GM13977 (cell line): Measurements from ENCODE around the gene FOXO3.

Source experiments
- DNase-seq: peaks from one replicate; pipeline ENCODE4 v3.0.0; 2012; ENCODE audit warnings: low spot score
- in situ Hi-C: fragments of 300-500 bp; cut with MboI; formaldehyde crosslinking; loops from one replicate; pipeline ENCODE4 v1.12.0; 2022; ENCODE audit warnings: low sequenced_read_pairs, low pct_unique_long_range_greater_than_20kb, mixed read lengths, inconsistent platforms; ENCODE audit not compliant: unreplicated experiment
- TF ChIP-seq, protein P1 (sequence below): IDR thresholded peaks from 2 replicates; pipeline ENCODE4 v1.5.1; 2012; ENCODE audit warnings: mild to moderate bottlenecking, control low read depth; ENCODE audit not compliant: insufficient read depth; ENCODE audit errors: extremely low read depth, missing control alignments

Gene FOXO3

DNA sequence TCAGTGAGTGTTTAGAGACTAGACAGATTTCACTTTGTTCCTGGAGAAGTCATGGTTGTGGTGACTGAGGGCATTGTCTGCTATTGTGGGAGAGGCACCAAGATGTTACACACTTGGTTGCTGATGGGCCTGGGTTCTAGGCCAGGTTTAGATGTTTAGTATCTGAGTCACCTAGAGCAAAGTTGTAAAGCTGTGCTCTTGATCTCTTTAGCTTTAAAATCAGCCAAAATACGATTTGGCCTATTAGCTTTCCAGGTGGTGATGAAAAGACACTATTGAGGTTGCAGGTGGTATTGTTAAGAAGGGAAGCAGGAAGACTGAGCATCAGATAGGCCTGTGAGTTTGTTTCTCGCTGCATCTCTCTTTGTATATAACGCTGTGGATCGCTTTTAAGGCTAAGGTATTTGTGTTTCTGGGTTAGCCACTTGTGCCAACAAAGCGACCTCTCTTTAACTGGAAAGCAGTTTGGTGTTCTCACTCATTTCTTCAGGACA, 48.6 kb downstream of the FOXO3 start:
- no peak for DNase-seq

DNA sequence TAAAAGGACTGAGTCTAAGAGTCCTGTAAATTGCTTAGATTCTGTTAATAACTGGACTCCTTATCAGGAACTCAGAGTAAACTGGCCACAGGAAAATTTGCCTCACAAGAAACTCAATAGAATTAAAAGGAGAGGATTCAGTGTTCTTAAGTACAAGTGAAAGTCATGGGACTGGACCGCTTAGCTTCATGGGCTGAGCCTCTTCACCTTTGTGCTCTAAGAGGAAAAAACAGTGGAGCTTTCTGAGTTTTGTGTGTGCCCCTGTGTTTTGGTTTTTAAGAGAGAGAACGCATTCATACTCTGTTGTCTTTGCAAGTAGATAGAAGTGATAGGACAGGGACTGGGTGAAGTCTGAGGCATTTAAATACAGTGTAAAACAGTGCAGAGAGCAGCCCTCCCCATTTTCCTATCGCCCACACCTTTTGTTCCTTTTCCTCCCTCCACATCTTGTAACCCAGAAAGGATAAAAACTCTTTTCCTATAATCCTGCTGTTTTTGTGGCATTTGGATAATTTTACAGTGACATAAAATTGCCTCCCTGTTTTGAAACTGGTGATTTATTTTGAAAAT, 49.6 kb downstream of the FOXO3 start:
- TF ChIP-seq, protein P1, sequence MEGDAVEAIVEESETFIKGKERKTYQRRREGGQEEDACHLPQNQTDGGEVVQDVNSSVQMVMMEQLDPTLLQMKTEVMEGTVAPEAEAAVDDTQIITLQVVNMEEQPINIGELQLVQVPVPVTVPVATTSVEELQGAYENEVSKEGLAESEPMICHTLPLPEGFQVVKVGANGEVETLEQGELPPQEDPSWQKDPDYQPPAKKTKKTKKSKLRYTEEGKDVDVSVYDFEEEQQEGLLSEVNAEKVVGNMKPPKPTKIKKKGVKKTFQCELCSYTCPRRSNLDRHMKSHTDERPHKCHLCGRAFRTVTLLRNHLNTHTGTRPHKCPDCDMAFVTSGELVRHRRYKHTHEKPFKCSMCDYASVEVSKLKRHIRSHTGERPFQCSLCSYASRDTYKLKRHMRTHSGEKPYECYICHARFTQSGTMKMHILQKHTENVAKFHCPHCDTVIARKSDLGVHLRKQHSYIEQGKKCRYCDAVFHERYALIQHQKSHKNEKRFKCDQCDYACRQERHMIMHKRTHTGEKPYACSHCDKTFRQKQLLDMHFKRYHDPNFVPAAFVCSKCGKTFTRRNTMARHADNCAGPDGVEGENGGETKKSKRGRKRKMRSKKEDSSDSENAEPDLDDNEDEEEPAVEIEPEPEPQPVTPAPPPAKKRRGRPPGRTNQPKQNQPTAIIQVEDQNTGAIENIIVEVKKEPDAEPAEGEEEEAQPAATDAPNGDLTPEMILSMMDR, result no peak
- no peak for DNase-seq
- in situ Hi-C loops, result no loop called here

More for the DNA sequence above, 48.6 kb downstream of the FOXO3 start:
- TF ChIP-seq, protein P1, result no peak
- in situ Hi-C loops, result no loop called here

DNA sequence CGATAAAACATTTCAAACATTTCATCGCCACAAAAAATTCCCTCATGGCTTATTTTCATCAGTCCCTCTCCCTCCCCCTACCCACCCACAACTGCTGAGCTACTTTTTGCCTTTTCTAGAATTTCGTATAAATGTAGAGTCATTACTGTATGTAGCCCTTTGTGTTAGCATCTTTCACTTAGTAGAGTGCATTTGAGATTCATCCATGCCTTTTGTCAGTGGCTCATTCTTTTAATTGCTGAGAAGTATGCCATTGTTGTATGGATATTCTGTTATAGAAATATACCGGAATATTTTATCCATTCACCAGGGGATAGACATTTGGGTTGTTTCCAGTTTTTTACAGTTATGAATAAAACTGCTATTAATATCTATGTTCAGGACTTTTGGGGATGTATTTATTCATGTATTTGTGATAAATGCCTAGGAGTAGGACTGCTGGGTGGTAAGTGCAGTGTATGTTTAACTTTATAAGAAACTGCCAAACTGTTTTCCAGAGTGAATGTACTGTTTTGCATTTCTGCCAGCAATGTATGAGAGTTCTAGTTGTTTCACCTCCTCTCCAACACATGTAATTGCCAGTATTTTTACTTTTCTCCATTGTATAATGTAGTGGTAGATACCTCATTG, 50.4 kb downstream of the FOXO3 start:
- no peak for DNase-seq
- in situ Hi-C loops, result no loop called here
- TF ChIP-seq, protein P1, result no peak

DNA sequence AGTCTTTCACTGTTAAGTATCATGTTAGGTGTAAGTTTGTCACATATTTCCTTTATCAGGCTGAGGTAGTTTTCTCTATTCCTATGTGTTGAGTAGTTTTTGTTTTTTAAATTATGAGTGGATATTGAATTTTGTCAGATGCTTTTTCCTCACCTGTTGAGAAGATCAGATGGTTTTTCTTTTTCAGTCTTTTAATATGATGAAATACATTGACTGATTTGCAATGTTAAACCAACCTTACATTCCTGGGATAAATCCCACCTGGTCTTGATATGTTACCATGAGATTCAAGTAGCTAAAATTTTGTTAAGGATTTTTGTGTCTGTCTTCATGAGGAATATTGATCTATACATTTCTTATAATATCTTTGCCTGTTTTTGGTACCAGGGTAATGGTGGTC, 52.1 kb downstream of the FOXO3 start:
- DNase-seq, result no peak
- in situ Hi-C loops, result no loop called here
- TF ChIP-seq, protein P1, result no peak

DNA sequence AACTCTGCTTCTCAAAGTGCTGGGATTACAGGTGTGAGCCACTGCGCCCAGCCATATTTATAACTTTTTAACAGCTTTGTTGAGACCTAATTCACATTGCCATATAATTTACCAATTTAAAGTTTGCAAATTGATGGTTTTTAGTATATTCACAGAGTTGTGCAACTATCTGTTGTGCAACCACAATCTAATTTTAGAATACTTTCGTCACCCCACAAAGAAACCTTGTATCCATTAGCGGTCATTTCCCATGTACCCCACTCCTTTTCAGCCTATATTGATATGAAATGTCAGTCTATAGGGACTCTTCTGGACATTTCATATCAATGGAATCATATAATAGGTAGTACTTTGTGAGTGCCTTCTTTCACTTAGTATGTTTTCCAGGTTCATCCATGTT, 55.8 kb downstream of the FOXO3 start:
- TF ChIP-seq, protein P1, result no peak
- in situ Hi-C loops, result no loop called here
- DNase-seq, result no peak

DNA sequence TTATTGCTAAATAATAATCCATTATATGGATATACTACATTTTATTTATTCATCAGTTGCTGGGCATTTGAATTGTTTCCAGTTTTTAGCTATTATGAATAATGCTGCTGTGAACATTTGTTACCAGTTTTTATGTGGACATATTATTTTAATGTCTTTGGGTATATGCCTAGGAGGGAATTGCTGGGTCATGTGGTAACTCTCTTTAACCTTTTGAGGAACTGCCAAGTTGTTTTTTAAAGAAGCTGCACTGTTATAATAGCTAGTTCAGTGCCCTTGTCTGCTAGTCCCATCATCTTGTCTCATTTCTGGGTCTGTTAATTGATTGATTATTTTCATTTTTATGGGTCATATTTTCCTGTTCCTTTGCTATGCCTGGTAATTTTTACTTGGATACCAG, 56.3 kb downstream of the FOXO3 start:
- TF ChIP-seq, protein P1, result no peak
- no peak for DNase-seq
- in situ Hi-C loops, result no loop called here
